Stimulated activated CD4-positive, alpha-beta T cell treated with anti-CD3 and anti-CD28 coated beads, Interleukin-1b, Interleukin-23, amount 100 ng/mL, for 4 hours (primary cell): Measurements from ENCODE around the gene PRKG1.
"Not testable (repeated sequence)": the region's sequence is repeated elsewhere in the genome, so short reads cannot be mapped to it uniquely, and the experiment has no call there.

Experiments used
- DNase-seq, 2 donors: peaks; one replicate each; pipeline ENCODE4 v3.0.0-alpha.2; 2020; ENCODE audit warnings: low read depth in 2 of 2

PRKG1 gene

GRCh38 chr10:51170518-51171245, 96.4 kb downstream of the PRKG1 start:
- no peak for DNase-seq

GRCh38 chr10:51171946-51172345, 97.7 kb downstream of the PRKG1 start:
- no peak for DNase-seq

DNA sequence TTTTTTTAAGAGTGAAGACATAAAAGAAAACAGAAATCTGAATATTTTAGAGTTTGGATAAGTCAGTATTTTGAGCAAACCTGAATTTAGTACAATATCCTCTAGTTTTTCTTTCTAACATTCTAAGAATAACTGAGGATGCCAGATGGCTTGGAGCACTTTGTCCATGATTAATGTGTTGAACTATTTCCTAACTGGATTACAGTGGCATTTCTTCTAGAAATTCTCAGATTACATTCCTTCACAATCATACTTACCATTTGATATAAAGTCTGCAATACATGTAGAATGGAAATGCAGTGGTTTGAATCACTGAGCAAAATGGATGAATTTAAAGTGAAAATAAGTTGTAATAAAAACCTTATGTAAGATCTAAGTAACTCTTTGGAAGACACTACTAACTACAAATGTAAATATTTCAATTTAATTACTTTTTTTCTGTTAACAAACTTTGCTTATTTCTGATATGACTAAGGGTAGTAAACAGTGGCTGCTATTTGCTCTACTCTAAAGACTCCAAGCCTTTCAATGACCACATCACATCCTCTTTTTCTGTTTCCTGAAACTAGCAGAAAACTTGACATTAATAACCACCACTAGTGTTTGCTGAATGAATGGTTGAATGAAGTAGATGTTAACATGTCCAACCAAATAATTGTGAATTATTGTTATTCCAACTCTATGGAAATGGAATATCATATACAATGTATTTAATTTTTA, 102.8 kb downstream of the PRKG1 start:
- no peak for DNase-seq

GRCh38 chr10:51178634-51179033, 104.3 kb downstream of the PRKG1 start:
- no peak for DNase-seq

DNA sequence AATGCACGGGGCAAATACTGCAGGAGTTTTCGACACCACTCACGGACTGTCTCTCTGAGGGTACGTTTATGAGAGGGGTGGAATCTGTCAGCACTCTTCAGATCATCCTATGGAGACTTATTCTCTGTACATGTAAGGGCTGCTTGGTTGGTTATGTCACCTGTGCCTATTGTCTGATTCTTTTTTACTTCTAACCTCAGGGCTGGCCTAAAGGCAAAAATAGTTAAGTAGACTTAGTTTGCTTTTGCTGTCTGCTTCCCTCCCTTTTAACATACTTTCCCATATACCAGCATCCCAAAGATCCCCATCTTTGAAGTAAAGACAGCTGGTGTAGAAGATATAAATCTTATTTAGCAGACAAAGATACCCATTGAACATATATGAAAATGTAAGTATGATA, 105.9 kb downstream of the PRKG1 start:
- DNase-seq: no peak

GRCh38 chr10:51183783-51184182, 109.5 kb downstream of the PRKG1 start:
- DNase-seq: no peak

DNA sequence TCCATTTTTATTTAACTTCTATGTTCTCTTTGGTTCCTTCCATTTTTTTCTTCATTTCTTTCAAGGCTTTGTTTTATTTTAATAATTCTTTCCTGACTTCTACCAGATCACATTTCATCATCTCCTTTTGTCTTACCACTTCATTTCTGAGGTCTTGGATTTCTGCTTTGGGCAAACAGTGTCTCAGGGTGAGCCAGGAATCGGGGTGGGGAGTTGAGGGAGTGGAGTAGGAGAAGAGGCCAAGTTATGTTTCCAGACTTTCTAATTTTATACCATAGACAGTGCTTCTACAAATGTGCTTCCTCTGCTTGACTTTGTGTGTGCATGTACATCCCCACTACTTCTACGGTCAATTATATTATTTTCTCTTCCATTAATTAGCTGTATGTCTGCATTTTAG, 112.1 kb downstream of the PRKG1 start:
- no peak for DNase-seq

DNA sequence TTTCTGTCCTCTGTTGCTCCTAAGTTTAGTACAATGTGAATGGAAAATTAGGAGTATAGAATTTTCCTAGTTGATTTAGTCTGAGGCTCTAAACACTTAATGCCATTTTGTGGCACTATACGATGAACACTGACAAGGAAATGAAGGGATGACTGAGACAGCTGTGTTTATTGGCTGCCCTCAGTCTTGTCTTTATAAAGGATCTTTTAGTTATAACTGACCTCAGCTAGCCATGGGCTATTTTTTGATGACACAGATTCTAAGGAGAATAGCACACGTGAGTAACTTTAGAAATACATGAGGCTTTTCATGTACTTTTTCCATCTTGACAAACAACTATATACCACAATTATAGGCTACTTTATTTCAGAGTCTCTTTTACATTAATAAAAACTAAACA, 113.7 kb downstream of the PRKG1 start:
- DNase-seq: no peak

DNA sequence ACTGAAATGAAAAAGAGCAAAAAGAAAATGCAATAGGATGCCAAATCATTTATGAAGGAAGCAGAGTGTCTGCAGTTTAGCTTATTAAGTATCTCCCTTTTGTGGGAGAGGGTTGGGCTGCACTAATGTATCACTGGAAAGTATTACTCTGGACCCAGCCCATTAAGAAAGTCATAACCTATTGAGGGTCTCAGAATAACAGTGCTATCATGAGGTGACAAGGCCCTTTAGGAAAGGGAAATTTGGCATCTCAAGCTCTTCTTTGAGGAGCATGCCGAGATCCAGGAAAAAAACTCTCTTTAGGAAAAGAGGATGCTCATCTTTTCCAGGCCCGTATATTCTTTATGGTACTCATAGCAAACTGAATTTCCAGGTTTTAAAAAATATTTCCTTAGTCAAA, 114.6 kb downstream of the PRKG1 start:
- DNase-seq: no peak

GRCh38 chr10:51196508-51197175, 122.4 kb downstream of the PRKG1 start:
- no peak for DNase-seq

GRCh38 chr10:51198170-51198569, 123.9 kb downstream of the PRKG1 start:
- no peak for DNase-seq

DNA sequence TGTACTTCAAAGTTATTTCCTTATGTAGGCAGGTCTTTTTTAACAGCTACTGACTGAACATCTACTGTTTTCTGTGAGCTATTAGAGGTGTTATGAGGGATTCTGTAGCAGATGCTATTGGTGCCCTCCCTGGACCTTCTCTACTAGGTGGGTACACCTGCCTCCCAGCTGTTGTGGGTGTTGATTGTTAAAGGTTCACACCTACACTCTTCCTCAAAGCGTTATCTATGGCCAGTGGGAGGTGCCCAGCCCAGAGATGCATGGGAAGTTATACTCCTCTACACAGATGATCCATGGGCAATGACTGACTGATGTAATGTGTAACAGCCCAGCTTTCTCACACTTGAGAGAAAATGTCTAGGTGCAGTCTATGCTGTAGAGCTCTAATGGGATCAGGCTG, 127.7 kb downstream of the PRKG1 start:
- DNase-seq: no peak

DNA sequence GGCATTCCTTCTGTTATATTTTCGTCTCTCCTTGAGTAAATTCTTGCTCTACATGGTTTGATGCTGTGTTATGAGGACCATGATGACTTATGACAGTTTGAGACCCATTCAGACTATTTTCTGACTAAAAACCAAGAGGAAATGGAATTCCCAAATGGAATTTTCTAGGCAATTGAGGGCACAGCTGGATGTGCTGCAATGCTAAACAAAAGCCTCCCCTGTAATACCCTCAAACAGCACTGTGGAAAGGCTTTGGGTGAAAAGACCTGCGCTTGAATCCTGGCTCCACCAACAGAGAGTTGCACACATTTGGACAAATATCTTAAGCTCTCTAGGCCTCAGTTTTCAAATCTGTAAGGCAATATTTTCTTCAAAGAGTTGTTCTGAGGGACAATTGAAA, 129.1 kb downstream of the PRKG1 start:
- DNase-seq: no peak

- no peak for DNase-seq
These were observed 129.8 kb downstream of the PRKG1 start for GRCh38 chr10:51204066-51204465.

- no peak for DNase-seq
These were observed 130.4 kb downstream of the PRKG1 start for GRCh38 chr10:51204701-51205100.

DNA sequence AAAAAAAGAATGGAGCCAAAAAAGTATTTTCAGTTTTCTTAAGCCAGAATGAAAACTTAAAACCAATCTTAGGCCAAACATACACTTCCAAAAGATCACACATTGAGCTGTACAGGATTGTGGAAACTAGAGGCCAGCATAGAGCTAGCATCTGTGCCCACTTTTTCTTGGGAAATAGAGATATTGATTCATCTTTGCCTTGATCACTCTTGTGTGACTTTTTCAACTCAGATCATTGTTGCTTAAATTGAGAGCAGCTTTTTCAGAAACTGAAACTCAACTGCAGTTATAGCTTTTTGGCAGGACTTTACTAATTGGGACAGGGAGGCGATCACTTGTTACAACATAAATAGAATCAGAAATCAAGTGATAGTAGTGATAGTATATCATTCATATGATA, 132.2 kb downstream of the PRKG1 start:
- no peak for DNase-seq

GRCh38 chr10:51212937-51213336, 138.7 kb downstream of the PRKG1 start:
- DNase-seq: not testable (repeated sequence)

DNA sequence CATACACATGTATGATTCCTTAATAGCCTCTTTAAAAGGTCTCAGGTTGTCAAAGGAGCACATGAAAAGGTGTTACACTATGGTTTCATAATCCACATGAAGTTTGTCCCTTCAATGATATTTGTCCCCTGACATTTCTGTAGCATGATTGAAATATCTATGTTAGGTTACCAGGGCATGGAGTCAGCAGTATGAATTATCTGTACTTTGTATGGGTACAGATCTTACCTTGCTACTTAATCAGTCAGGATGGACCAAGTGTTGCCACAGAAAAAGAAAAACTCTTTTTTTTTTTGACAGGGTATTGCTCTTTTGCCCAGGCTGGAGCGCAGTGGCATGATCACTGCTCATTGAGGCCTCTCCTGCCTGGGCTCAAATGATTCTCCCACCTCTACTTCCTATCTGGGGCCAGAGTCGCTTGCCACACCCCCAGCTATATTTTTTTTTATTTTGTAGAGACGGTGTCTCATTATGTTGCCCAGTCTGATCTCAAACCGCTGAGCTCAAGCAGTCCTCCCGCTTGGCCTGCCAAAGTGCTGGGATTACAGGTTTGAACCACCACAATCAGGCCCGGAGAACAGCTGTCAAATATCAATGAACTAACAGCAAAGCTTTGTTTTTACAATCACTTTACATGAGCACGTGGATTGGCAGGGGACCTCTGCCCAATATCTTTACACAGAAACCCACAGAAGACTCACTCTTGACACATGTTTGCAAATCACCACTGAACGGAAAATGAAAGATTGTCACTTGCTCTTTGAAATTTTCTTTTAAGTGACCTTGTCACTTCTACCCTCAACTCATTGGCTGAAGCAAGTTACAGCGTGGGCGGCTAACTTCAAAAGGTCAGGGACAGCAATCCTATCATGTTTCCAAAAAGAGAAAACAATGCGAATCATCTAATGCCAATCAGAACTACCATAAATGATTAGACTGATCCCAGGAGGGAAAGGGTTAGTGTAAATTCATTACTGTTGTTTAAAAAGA, 140.2 kb downstream of the PRKG1 start:
- DNase-seq: no peak

GRCh38 chr10:51215951-51216834, 141.9 kb downstream of the PRKG1 start:
- DNase-seq: no peak

- no peak for DNase-seq
These were observed 143.2 kb downstream of the PRKG1 start for GRCh38 chr10:51217505-51217904.

GRCh38 chr10:51224671-51225161, 150.4 kb downstream of the PRKG1 start:
- DNase-seq: no peak
